ENCODE measurements around the gene SAMD15.

The SAMD15 gene

GRCh38 chr14:77426396-77426795 lies 49.2 kb downstream of the SAMD15 start:
- no peak for DNase-seq
- no peak for ATAC-seq (ENCODE audit: insufficient read depth, low read depth)
- Histone ChIP-seq H3K9ac (ENCODE audit: low read depth, low read length) (no peak overlapping the region), H3K27me3 (ENCODE audit: insufficient read depth, low read length, poor library complexity) (no peaks in the 10 kb centered on the region), H3K4me3 (ENCODE audit: low read depth in 1 of 2, low read length in 2 of 2) (no peak overlapping the region), H4K20me1 (ENCODE audit: insufficient read depth, low read length) (no peaks in the 10 kb centered on the region), H3K27ac (ENCODE audit: low read length) (no peak overlapping the region), H2AFZ (ENCODE audit: low read depth, low read length) (no peak overlapping the region), H3K4me1 (ENCODE audit: insufficient read depth, low read length) (no peaks in the 10 kb centered on the region), H3K4me2 (ENCODE audit: insufficient read depth, low read length) (no peak overlapping the region), H3K79me2 (ENCODE audit: insufficient read depth, low read length) (no peaks in the 10 kb centered on the region), H3K9me3 (ENCODE audit: insufficient read depth, low read length, severe bottlenecking) (no peaks in the 10 kb centered on the region), H3K36me3 (ENCODE audit: insufficient read depth, low read length) (peaks cover 74% of the 10 kb centered on the region)
- TF ChIP-seq EZH2 (IDR thresholded peaks at IDR 0.05; ENCODE audit: borderline replicate concordance, low read depth, low read length, severe bottlenecking), result no peak
- TF ChIP-seq, protein P1, sequence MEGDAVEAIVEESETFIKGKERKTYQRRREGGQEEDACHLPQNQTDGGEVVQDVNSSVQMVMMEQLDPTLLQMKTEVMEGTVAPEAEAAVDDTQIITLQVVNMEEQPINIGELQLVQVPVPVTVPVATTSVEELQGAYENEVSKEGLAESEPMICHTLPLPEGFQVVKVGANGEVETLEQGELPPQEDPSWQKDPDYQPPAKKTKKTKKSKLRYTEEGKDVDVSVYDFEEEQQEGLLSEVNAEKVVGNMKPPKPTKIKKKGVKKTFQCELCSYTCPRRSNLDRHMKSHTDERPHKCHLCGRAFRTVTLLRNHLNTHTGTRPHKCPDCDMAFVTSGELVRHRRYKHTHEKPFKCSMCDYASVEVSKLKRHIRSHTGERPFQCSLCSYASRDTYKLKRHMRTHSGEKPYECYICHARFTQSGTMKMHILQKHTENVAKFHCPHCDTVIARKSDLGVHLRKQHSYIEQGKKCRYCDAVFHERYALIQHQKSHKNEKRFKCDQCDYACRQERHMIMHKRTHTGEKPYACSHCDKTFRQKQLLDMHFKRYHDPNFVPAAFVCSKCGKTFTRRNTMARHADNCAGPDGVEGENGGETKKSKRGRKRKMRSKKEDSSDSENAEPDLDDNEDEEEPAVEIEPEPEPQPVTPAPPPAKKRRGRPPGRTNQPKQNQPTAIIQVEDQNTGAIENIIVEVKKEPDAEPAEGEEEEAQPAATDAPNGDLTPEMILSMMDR (IDR thresholded peaks at IDR 0.05; ENCODE audit: borderline replicate concordance, extremely low read depth, low read length, poor library complexity, severe bottlenecking), result no peak

- no peaks in the 10 kb centered on the region for H3K9me3 ChIP-seq (ENCODE audit: insufficient read depth, low read length, severe bottlenecking)
- no peaks in the 10 kb centered on the region for H3K4me1 ChIP-seq (ENCODE audit: insufficient read depth, low read length)
- no peak for ATAC-seq (ENCODE audit: insufficient read depth, low read depth)
- no peak overlapping the region for H3K4me2 ChIP-seq (ENCODE audit: insufficient read depth, low read length)
- no peaks in the 10 kb centered on the region for H3K79me2 ChIP-seq (ENCODE audit: insufficient read depth, low read length)
- no peak overlapping the region for H3K4me3 ChIP-seq (ENCODE audit: low read depth in 1 of 2, low read length in 2 of 2)
- DNase-seq, result no peak
- H3K36me3 ChIP-seq (ENCODE audit: insufficient read depth, low read length), result peaks cover 55% of the 10 kb centered on the region
- TF ChIP-seq EZH2 (IDR thresholded peaks at IDR 0.05; ENCODE audit: borderline replicate concordance, low read depth, low read length, severe bottlenecking), result no peak
- TF ChIP-seq, protein P1 (IDR thresholded peaks at IDR 0.05; ENCODE audit: borderline replicate concordance, extremely low read depth, low read length, poor library complexity, severe bottlenecking), result no peak
- H3K9ac ChIP-seq (ENCODE audit: low read depth, low read length), result no peak overlapping the region
- no peak overlapping the region for H2AFZ ChIP-seq (ENCODE audit: low read depth, low read length)
- H3K27ac ChIP-seq (ENCODE audit: low read length), result no peak overlapping the region
- no peaks in the 10 kb centered on the region for H4K20me1 ChIP-seq (ENCODE audit: insufficient read depth, low read length)
- no peaks in the 10 kb centered on the region for H3K27me3 ChIP-seq (ENCODE audit: insufficient read depth, low read length, poor library complexity)
These were observed 58.9 kb downstream of the SAMD15 start for GRCh38 chr14:77436042-77436441.

DNA sequence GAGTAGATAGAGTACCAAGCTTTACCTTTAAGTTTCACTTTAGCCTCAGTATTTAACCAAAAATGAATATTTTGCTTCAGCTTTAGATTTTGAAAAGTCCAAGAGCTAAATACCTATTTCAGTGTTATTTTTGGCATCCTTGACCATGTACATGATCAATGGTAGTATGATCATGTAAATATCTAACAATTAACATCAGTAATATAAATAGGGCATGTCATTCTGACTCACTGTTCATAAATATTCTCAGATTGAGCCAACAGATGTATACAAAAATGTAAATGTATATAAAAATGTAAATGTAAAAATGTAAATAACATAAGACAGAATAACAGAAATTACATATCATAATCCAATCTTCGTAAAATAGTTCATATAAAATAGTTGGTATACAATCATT lies 61.4 kb downstream of the SAMD15 start:
- no peaks in the 10 kb centered on the region for H4K20me1 ChIP-seq (ENCODE audit: insufficient read depth, low read length)
- H3K9ac ChIP-seq (ENCODE audit: low read depth, low read length), result no peak overlapping the region
- H3K4me3 ChIP-seq (ENCODE audit: low read depth in 1 of 2, low read length in 2 of 2), result no peak overlapping the region
- no peak for TF ChIP-seq EZH2 (IDR thresholded peaks at IDR 0.05; ENCODE audit: borderline replicate concordance, low read depth, low read length, severe bottlenecking)
- TF ChIP-seq, protein P1 (IDR thresholded peaks at IDR 0.05; ENCODE audit: borderline replicate concordance, extremely low read depth, low read length, poor library complexity, severe bottlenecking), result no peak
- H3K27me3 ChIP-seq (ENCODE audit: insufficient read depth, low read length, poor library complexity), result no peaks in the 10 kb centered on the region
- H3K27ac ChIP-seq (ENCODE audit: low read length), result no peak overlapping the region
- H2AFZ ChIP-seq (ENCODE audit: low read depth, low read length), result no peak overlapping the region
- ATAC-seq (ENCODE audit: insufficient read depth, low read depth) (no peak), DNase-seq (no peak)
- H3K79me2 ChIP-seq (ENCODE audit: insufficient read depth, low read length), result no peaks in the 10 kb centered on the region
- H3K36me3 ChIP-seq (ENCODE audit: insufficient read depth, low read length), result peaks cover 63% of the 10 kb centered on the region
- H3K4me1 ChIP-seq (ENCODE audit: insufficient read depth, low read length), result no peaks in the 10 kb centered on the region
- no peak overlapping the region for H3K4me2 ChIP-seq (ENCODE audit: insufficient read depth, low read length)
- H3K9me3 ChIP-seq (ENCODE audit: insufficient read depth, low read length, severe bottlenecking), result no peaks in the 10 kb centered on the region

DNA sequence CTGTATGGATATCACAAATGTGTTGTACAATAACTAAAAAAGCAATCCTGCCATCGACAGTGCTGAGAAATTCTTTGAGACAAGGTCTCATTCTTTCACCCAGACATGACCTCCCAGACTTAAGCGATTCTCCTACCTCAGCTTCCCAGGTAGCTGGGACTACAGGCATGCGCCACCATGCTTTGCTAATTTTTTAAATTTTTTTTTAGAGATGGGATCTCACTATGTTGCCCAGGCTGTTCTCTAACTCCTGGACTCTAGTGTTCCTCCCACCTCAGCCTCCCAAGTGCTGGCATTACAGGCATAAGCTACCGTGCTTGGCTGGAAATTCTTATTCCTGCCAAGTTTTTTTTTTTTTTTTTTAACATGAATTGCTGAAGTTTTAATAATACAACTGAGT lies 62.7 kb downstream of the SAMD15 start:
- Histone ChIP-seq H3K4me2 (ENCODE audit: insufficient read depth, low read length) (no peak overlapping the region), H2AFZ (ENCODE audit: low read depth, low read length) (no peak overlapping the region), H3K9ac (ENCODE audit: low read depth, low read length) (no peak overlapping the region), H3K27ac (ENCODE audit: low read length) (no peak overlapping the region), H3K79me2 (ENCODE audit: insufficient read depth, low read length) (no peaks in the 10 kb centered on the region), H3K27me3 (ENCODE audit: insufficient read depth, low read length, poor library complexity) (no peaks in the 10 kb centered on the region), H3K4me3 (ENCODE audit: low read depth in 1 of 2, low read length in 2 of 2) (no peak overlapping the region), H3K36me3 (ENCODE audit: insufficient read depth, low read length) (peaks cover 64% of the 10 kb centered on the region), H3K4me1 (ENCODE audit: insufficient read depth, low read length) (no peaks in the 10 kb centered on the region), H4K20me1 (ENCODE audit: insufficient read depth, low read length) (no peaks in the 10 kb centered on the region), H3K9me3 (ENCODE audit: insufficient read depth, low read length, severe bottlenecking) (no peaks in the 10 kb centered on the region)
- TF ChIP-seq EZH2 (IDR thresholded peaks at IDR 0.05; ENCODE audit: borderline replicate concordance, low read depth, low read length, severe bottlenecking), result no peak
- TF ChIP-seq, protein P1 (IDR thresholded peaks at IDR 0.05; ENCODE audit: borderline replicate concordance, extremely low read depth, low read length, poor library complexity, severe bottlenecking), result no peak
- ATAC-seq (ENCODE audit: insufficient read depth, low read depth) (no peak), DNase-seq (no peak)

Measured in DND-41 (cell line).